NCI-H460 (cell line): ENCODE measurements around the gene SRRM2. TPM values are rescaled to one million over a fixed set of nuclear protein-coding genes. Genes with fewer than 3 reads are reported as not detected.
"Not testable (repeated sequence)": the region's sequence is repeated elsewhere in the genome, so short reads cannot be mapped to it uniquely, and the experiment has no call there.

Experiments used
- DNase-seq: peaks from one replicate; pipeline ENCODE4 v3.0.0-alpha.2; 2016; ENCODE audit warnings: low read depth; ENCODE audit errors: extremely low read depth
- total RNA-seq: library from RNA; depleted of rRNA; stranded (reverse); fragments of >200 nt; shearing (Covaris generic); gene quantifications from 2 replicates; pipeline ENCODE4 v1.2.3, GENCODE V29; 2014

Gene SRRM2
- total RNA-seq, 1 experiment from 2014 or later = 63.3 TPM

- no peak for DNase-seq
Measured at GRCh38 chr16:2713985-2714774, 38.3 kb upstream of the SRRM2 start.

DNA sequence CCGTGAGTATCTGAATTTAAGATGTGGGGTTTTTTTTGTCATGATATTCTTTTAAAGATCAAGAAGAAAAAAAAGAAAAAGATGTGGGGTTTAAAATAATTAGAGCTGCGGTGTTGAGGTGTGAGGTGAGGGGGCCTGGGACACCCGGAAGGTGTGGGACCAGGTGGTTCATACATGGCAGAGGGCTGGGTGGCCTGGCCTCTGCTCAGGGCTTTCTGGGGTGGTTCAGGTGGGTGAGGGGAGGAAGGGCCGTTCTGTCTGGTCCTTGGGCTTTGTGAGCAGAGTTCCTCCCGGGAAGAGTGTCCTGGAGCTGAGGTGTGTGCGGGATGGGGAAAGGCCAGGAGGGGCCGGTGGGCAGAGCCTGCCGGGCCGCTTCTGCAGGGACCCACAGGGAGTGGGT is 37.4 kb upstream of the SRRM2 start:
- DNase-seq = no peak

- peak; percentile 9 for DNase-seq
Measured at GRCh38 chr16:2715519-2715918, 36.9 kb upstream of the SRRM2 start.

- DNase-seq = no peak
Measured at GRCh38 chr16:2715966-2716885, 36.2 kb upstream of the SRRM2 start.

DNA sequence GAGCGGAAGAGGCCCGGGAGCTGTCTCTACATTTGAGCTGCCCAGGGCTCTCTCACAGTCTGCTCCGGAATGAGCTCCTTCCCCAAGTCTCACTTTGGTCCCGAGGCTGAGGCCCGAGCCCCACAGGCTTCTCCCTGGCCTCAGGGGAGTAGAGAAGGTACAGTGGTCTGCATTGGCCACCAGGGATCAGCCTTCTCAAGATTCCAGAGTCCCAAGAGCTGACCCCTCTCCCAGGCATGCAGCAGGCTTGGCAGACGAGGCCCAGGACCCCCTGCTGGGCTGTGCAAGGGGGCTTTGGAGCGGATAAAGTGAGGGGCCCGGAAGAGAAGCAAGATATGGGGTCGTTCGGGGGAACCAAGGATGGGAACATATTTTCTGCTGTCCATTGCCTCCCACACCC is 35.5 kb upstream of the SRRM2 start:
- DNase-seq = no peak

DNA sequence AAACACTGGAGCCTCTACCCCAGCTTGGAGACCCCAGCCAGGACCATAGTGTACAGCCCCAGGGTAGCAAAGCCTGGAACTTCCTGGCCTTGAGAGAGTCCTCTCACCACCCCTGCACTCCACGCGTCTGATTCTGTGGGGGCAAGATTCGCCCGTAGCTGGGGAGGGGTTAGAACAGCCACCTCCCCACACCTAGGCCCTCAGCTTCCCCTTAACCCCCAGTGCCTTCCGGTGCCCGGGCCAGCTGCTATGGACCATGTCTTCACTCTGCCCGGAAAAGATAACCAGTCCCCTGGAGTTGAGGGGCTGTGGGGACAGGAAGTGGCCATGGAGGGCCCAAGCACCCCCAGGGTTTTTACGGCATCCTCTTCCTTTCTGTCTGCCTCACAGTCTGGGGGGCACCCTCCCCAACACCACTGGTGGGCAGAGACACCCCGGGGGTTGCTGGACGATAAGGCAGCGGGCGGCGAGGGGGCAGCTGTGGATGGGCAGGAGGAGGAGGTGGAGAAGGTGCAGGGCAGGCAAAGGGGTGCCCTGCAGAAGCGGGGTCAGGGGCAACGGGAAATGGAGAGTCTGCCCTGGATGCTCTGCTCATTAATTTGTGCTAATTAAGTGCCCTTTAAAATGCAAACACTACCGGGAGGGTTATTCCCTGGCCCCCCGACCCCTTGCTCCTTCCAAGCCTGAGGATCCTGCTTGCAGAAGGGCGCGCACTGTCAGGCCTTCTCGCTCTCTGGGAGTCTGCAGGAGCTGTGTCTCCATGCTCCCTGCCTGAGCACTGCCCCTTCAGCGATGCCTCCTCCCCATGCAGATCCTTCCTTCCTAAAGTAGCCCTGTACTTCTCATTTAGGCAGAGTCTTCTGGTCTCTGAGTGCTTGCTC is 34.8 kb upstream of the SRRM2 start:
- no peak for DNase-seq

DNA sequence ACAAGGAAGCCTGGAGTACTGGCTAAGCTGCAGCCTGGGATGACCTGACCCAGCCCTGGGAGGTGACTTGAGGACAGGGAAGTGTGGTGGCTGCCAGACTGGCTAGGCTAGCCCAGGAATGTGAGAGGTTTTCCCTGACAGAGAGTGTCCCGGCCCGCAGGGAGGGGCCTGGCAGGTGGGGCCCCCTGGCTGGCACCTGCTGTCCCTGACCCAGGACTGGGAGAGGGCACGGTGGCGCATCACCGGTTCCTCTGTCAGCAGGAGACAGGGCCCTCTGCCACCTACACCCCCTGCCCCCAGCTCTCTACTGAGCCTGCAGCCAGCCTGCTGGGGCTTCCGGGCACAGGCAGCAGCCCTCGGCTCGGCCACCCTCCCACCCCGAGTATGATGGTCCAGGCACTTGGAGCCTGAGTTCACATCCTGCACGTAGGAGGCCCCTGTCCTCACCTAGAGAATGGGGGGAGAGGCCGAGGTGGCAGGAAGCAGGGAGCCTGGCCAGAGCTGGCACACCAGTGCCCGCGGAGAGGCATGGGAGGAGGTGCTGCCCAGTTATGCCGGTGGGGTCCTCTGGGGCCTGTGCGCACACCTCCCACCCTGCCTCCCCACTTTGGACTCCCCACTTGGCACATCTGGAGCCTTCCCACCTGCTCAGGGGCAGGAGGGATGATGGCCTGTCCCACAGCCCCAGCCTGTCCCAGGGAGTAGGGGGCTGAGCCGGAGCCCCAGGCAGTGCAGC is 32.9 kb upstream of the SRRM2 start:
- DNase-seq = no peak

- no peak for DNase-seq
Measured at GRCh38 chr16:2720064-2720457, 32.4 kb upstream of the SRRM2 start, which contains the start of gene PRSS27. Gene PRSS27, minus strand, starts transcription at chr16:2720224. Its CDS starts 64 bp downstream, at chr16:2720160.

GRCh38 chr16:2720719-2721633 is 31.5 kb upstream of the SRRM2 start:
- peak; percentile 85 for DNase-seq

- DNase-seq = not testable (repeated sequence)
Measured at GRCh38 chr16:2721634-2722173, 30.7 kb upstream of the SRRM2 start.

GRCh38 chr16:2724088-2724676 is 28.3 kb upstream of the SRRM2 start:
- DNase-seq = no peak

DNA sequence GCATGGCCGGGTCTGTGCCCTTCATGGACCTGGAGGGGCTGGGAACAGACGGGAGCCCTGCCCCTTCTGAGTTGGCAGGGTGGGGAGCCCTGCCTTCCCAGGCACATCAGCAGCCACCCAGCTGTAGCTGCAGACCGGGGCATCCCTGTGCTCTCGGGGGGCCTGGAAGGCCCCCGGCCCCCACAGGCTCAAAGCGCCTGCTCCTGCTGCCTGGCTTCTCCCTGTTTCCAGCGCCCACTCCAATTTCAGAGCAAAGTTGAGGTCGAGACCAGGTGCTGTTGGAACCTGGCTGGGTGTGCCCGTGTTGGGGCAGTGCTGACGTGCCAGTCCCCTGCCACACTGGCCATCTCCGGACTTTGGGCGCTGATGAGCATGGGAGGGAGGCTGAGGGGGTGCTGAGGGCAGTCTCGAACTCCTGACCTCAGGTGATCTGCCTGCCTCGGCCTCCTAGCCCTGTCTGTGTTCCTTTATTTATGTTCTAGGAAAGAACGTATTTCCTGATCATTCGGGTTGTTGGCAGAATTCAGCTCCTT is 27.6 kb upstream of the SRRM2 start:
- DNase-seq = no peak

DNA sequence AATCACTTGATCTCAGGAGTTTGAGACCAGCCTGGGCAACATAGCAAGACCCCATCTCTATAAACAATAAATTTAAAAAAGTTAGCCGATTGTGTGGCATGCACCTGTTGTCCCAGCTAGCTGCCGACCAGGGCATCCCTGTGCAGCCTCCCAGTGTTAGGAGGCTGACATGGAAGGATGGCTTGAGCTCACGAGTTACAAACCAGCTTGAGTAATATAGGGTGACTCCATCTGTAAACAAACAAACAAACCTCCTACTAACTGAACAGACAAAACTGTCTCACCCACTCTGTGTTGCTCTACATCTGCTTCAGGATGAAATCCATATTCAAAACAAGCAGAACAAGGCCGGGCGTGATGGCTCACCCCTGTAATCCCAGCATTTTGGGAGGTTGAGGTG is 25.5 kb upstream of the SRRM2 start:
- no peak for DNase-seq

GRCh38 chr16:2728034-2728433 is 24.4 kb upstream of the SRRM2 start:
- DNase-seq = no peak

- DNase-seq = no peak
Measured at GRCh38 chr16:2734844-2735515, 17.5 kb upstream of the SRRM2 start.

DNA sequence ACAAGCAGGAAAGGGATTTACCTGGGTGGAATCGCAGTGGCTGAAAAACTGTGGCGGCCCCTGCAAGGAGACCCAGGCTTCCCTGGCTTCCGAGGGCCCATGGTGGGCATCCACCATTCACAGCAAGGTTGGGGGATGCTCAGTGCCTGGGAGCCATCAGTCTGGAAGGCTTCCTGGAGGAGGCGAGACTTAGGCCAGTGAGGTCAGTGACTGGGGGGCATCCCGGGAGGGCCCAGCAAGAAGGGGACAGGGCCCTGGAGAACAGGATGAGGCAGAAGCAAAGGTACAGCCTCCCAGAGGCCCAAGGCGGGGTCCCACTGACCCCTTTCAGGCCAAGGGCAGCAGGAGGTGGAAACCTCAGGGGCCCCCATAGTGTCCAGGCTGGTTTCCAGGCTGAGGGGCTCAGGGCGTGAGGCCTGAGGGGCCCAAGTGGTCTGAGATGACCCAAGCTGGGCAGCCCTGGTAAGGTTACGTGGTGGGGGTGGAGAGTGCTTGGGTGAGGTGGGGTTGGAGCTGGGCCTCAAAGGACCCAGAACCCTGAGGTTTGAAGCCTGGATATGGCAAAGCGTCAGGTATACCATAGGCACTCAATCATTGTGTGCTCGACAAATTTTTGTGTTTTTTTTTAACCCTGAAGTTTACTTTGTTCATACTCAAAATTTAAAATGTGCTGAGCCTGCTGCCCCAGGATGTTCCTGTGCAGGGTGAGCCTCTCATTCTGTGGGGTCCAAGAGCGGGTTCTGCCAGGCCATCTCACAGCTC is 15.8 kb upstream of the SRRM2 start:
- no peak for DNase-seq

DNA sequence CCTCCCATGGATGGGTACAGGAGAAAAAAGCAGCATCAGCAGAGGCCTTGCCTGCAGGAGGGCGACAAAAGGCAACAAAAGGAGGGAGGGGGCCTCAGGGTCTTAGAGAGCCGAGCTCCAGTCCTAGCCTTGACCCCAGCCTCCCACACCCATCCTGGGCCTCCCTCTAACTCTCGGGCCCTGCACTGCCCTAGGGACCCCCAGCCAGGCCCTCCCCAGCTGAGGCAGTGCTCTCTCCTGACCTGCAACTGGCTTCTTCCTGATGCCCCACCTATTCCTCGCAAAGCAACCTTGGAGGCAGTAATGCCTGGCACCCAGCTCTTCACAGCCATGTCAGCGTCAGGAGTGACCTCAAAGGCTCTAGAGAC is 15.2 kb upstream of the SRRM2 start:
- no peak for DNase-seq
